B cell (primary cell): ENCODE data around the gene SETBP1. TPM values are rescaled to one million over a fixed set of nuclear protein-coding genes. Genes with fewer than 3 reads are reported as not detected.

Experiments used
- ATAC-seq: fragments of 200-7000 bp; cut with Tn5 transposase; one replicate; pipeline ENCODE4 v1.10.0; 2021; ENCODE audit warnings: low read depth, mild to moderate bottlenecking, moderate number of reproducible peaks, moderate library complexity
- CTCF ChIA-PET: fragments of 350-600 bp; sonication (Branson Sonifier 250); formaldehyde crosslinking; loops from one replicate; lab custom pipeline; 2021; ENCODE audit warnings: antibody characterized with exemption, inconsistent platforms; lab: Charles Lee
- POLR2A ChIA-PET: fragments of 350-600 bp; sonication (Branson Sonifier 250); formaldehyde crosslinking; loops from one replicate; lab custom pipeline; 2021; ENCODE audit warnings: antibody characterized with exemption; lab: Charles Lee
- DNase-seq: peaks from one replicate; pipeline ENCODE4 v3.0.0; 2013
- H2AFZ ChIP-seq: 2 replicates; pipeline ENCODE4 v1.6.1; 2012; ENCODE audit warnings: mild to moderate bottlenecking, low read depth, low read length; ENCODE audit not compliant: insufficient read depth, poor library complexity, severe bottlenecking
- H3K27ac ChIP-seq, 2 donors: 1 replicate in 1 of 2; 2 replicates in 1 of 2; pipeline ENCODE4 v1.5.1; 2012 to 2013; ENCODE audit warnings: low read length in 2 of 2, mild to moderate bottlenecking in 2 of 2, moderate library complexity in 1 of 2
- H3K27me3 ChIP-seq, 4 experiments: fragments of 200-600 bp in 1 of 4; sonication (generic) in 1 of 4; replicated peaks in 1 of 4; 1 replicate in 2 of 4; 2 replicates in 2 of 4; pipeline versions ENCODE4 v1.6.1 to v1.7.0; 2013 to 2016; ENCODE audit warnings: low read length in 3 of 4, mild to moderate bottlenecking in 2 of 4, mixed read lengths in 1 of 4, moderate library complexity in 1 of 4; ENCODE audit not compliant: insufficient read depth in 4 of 4, control insufficient read depth in 3 of 4; ENCODE audit errors: control extremely low read depth in 1 of 4
- H3K36me3 ChIP-seq, 2 experiments: replicated peaks in 1 of 2; 1 replicate in 1 of 2; 2 replicates in 1 of 2; pipeline versions ENCODE4 v1.6.1 to v1.7.1; 2013; ENCODE audit warnings: low read length in 1 of 2; ENCODE audit not compliant: insufficient read depth in 2 of 2, control insufficient read depth in 1 of 2; ENCODE audit errors: control extremely low read depth in 1 of 2, extremely low read depth in 1 of 2
- H3K4me1 ChIP-seq, 2 donors: fragments of 200-600 bp in 1 of 2; sonication (generic) in 1 of 2; 1 replicate in 1 of 2; 2 replicates in 1 of 2; pipeline versions ENCODE4 v1.5.1 to v1.6.1; 2013 to 2017; ENCODE audit warnings: low read length in 2 of 2; ENCODE audit not compliant: control insufficient read depth in 2 of 2, insufficient read depth in 2 of 2
- H3K4me2 ChIP-seq: replicated peaks from 2 replicates; pipeline ENCODE3; 2012; ENCODE audit warnings: mild to moderate bottlenecking, low read depth, low read length; ENCODE audit not compliant: poor library complexity, severe bottlenecking
- H3K4me3 ChIP-seq, 5 experiments: fragments of 200-600 bp in 1 of 5; sonication (generic) in 1 of 5; 1 replicate in 3 of 5; 2 replicates in 2 of 5; pipeline versions ENCODE4 v1.5.1 to v1.7.0; 2011 to 2016; ENCODE audit warnings: low read length in 4 of 5, mild to moderate bottlenecking in 4 of 5, low read depth in 2 of 5, control low read depth in 1 of 5, moderate library complexity in 1 of 5; ENCODE audit not compliant: insufficient read depth in 1 of 5; ENCODE audit errors: control extremely low read depth in 1 of 5, extremely low read depth in 1 of 5
- H3K79me2 ChIP-seq: fragments of 200-600 bp; sonication (generic); one replicate; pipeline ENCODE4 v1.6.0; 2016; ENCODE audit warnings: low read length; ENCODE audit not compliant: control insufficient read depth, insufficient read depth
- H3K9ac ChIP-seq: fragments of 200-600 bp; sonication (generic); 2 replicates; pipeline ENCODE4 v1.6.1; 2017; ENCODE audit warnings: mild to moderate bottlenecking, low read length, moderate library complexity
- H3K9me3 ChIP-seq, 3 donors: one replicate each; pipeline versions ENCODE4 v1.6.1 to v1.7.1; 2013; ENCODE audit warnings: low read length in 2 of 3; ENCODE audit not compliant: control insufficient read depth in 2 of 3, insufficient read depth in 1 of 3; ENCODE audit errors: control extremely low read depth in 1 of 3
- H4K20me1 ChIP-seq: 2 replicates; pipeline ENCODE4 v1.6.0; 2012; ENCODE audit warnings: mild to moderate bottlenecking, low read length; ENCODE audit not compliant: insufficient read depth, control insufficient read depth, poor library complexity, severe bottlenecking
- H3K27ac Mint-ChIP-seq: one replicate; pipeline ENCODE4 v1.8.0; 2021; ENCODE audit warnings: mixed read lengths
- H3K27me3 Mint-ChIP-seq: one replicate; pipeline ENCODE4 v1.8.0; 2021; ENCODE audit warnings: mixed read lengths
- H3K4me1 Mint-ChIP-seq: one replicate; pipeline ENCODE4 v1.8.0; 2021; ENCODE audit warnings: mixed read lengths
- H3K4me3 Mint-ChIP-seq: one replicate; pipeline ENCODE4 v1.8.0; 2021; ENCODE audit warnings: mixed read lengths
- H3K9me3 Mint-ChIP-seq: one replicate; pipeline ENCODE4 v1.8.0; 2022; ENCODE audit warnings: mixed read lengths; ENCODE audit not compliant: insufficient read depth
- EZH2 ChIP-seq: IDR thresholded peaks from 2 replicates; pipeline ENCODE4 v1.6.1; 2012; ENCODE audit warnings: borderline replicate concordance, low read depth, mild to moderate bottlenecking, moderate library complexity, low read length; ENCODE audit not compliant: insufficient read depth, poor library complexity, severe bottlenecking
- WGBS: methylation state at CpG from one replicate; pipeline ENCODE4 v1.1.5; 2013; ENCODE audit warnings: missing lambda C conversion rate; ENCODE audit not compliant: insufficient coverage; 5-methylcytosine and 5-hydroxymethylcytosine counted together
- intact Hi-C: fragments of 100-400 bp; cut with micrococcal nuclease; formaldehyde crosslinking; loops from one replicate; pipeline ENCODE4 v1.10.0; 2022
- polyA plus RNA-seq: library from polyadenylated mRNA; depleted of rRNA; stranded (reverse); fragments of >200 nt; gene quantifications from 2 replicates; pipeline ENCODE4 v1.2.3, GENCODE V29; 2012
- total RNA-seq, 2 donors: library from RNA; stranded (reverse); fragments of 120-200 nt in 1 of 2; gene quantifications; 1 replicate in 1 of 2; 2 replicates in 1 of 2; pipeline versions ENCODE4 v1.2.3 to v1.2.4, GENCODE V29; 2013 to 2022
- TF ChIP-seq, protein P1 (sequence below): fragments of 200-600 bp; IDR thresholded peaks from one replicate; pipeline ENCODE4 v1.8.0; 2022; ENCODE audit warnings: antibody characterized with exemption, mild to moderate bottlenecking

The SETBP1 gene
- total and polyA plus RNA-seq, 2 donors (not counting 1 experiment from before 2014, with no cell fraction given) = 15.1 to 129 TPM

GRCh38 chr18:44796429-44797428 is 116.0 kb downstream of the SETBP1 start:
- no peak overlapping the region for H3K4me2 ChIP-seq
- peaks cover 40 to 49% of the 10 kb centered on the region in 2 donors for H3K4me1 ChIP-seq
- DNase-seq (no peak), ATAC-seq (no peak)
- peaks cover 50% of the 10 kb centered on the region for H3K79me2 ChIP-seq
- POLR2A ChIA-PET = no interaction called here
- TF ChIP-seq, protein P1, sequence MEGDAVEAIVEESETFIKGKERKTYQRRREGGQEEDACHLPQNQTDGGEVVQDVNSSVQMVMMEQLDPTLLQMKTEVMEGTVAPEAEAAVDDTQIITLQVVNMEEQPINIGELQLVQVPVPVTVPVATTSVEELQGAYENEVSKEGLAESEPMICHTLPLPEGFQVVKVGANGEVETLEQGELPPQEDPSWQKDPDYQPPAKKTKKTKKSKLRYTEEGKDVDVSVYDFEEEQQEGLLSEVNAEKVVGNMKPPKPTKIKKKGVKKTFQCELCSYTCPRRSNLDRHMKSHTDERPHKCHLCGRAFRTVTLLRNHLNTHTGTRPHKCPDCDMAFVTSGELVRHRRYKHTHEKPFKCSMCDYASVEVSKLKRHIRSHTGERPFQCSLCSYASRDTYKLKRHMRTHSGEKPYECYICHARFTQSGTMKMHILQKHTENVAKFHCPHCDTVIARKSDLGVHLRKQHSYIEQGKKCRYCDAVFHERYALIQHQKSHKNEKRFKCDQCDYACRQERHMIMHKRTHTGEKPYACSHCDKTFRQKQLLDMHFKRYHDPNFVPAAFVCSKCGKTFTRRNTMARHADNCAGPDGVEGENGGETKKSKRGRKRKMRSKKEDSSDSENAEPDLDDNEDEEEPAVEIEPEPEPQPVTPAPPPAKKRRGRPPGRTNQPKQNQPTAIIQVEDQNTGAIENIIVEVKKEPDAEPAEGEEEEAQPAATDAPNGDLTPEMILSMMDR = no peak
- TF ChIP-seq EZH2 = no peak
- Mint-ChIP-seq H3K27me3 (no peaks in the 10 kb centered on the region), H3K9me3 (peaks cover 4% of the 10 kb centered on the region), H3K27ac (peak overlapping the region; percentile 91), H3K4me3 (no peak overlapping the region), H3K4me1 (peaks cover 79% of the 10 kb centered on the region)
- H3K36me3 ChIP-seq = peaks cover 0 to 15% of the 10 kb centered on the region in 2 experiments
- peak overlapping the region in 1 of 2 donors; percentile 83 for H3K27ac ChIP-seq
- no peak overlapping the region for H3K4me3 ChIP-seq
- peaks cover 0 to 3% (median 0%) of the 10 kb centered on the region in 3 donors for H3K9me3 ChIP-seq
- CTCF ChIA-PET = interaction anchor here (0.6 to 1.9 kb wide), 7 partner anchors 11 to 177 kb away, joined by 3 to 6 read pairs (median 4); no protein-coding TSS in a partner anchor
- WGBS = 86% methylated on average over 1 of the region's 6 CpGs
- no peak overlapping the region for H2AFZ ChIP-seq
- intact Hi-C loops = loop anchor here (1.0 to 5.0 kb wide), 3 partner anchors 10 to 114 kb away; partner anchors contain the start of gene SETBP1
- no peaks in the 10 kb centered on the region for H3K27me3 ChIP-seq
- H4K20me1 ChIP-seq = no peaks in the 10 kb centered on the region
- no peak overlapping the region for H3K9ac ChIP-seq
